ENCODE measurements around the gene ITGA6.

DNA sequence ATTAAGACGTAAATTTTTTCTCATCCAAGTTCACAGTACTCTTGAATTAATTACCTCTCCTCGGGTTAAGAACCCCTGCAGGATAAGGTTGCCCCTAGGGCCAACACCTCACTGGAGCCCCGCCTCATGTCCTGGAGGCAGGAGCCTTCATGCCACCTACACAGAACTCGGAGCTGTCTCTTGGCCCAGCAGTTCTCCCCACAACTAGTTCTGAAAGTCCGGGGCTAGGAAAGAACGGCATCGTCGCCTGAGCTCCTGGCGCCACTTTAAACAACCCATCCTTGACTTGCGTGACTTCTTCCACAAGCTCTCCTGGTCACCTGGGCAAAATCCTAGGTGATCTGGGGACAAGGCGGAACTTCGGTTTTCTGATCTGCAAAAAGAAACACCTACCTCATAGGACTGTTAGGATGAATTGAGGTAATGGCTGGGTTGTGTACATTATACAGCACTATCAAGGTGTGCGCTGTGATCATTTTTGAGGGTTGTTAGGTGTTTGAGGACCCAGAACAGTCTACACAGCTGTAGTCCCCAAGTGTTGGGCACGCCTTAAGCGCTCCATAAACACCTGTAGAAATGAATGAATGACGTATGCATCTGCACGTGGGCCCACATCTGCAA is 641 bp upstream of the ITGA6 start:
- TF ChIP-seq, protein P1, sequence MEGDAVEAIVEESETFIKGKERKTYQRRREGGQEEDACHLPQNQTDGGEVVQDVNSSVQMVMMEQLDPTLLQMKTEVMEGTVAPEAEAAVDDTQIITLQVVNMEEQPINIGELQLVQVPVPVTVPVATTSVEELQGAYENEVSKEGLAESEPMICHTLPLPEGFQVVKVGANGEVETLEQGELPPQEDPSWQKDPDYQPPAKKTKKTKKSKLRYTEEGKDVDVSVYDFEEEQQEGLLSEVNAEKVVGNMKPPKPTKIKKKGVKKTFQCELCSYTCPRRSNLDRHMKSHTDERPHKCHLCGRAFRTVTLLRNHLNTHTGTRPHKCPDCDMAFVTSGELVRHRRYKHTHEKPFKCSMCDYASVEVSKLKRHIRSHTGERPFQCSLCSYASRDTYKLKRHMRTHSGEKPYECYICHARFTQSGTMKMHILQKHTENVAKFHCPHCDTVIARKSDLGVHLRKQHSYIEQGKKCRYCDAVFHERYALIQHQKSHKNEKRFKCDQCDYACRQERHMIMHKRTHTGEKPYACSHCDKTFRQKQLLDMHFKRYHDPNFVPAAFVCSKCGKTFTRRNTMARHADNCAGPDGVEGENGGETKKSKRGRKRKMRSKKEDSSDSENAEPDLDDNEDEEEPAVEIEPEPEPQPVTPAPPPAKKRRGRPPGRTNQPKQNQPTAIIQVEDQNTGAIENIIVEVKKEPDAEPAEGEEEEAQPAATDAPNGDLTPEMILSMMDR (IDR thresholded peaks at IDR 0.05 in 4 of 5, conservative IDR thresholded peaks at IDR 0.05 in 1 of 5) = no peak
- no peak for TF ChIP-seq POLR2A (IDR thresholded peaks at IDR 0.05)

Measured in gastrocnemius medialis (tissue), 4 donors.